HUES6 (cell line): ENCODE results near the gene ETFA.

Experiments
- H3K27ac ChIP-seq: 2 replicates; pipeline ENCODE4 v1.7.0; 2013; ENCODE audit warnings: low read depth, mild to moderate bottlenecking, low read length, inconsistent platforms
- H3K27me3 ChIP-seq: 2 replicates; pipeline ENCODE4 v1.6.1; 2013; ENCODE audit warnings: low read length; ENCODE audit not compliant: control insufficient read depth, insufficient read depth
- H3K36me3 ChIP-seq: 2 replicates; pipeline ENCODE4 v1.6.1; 2013; ENCODE audit warnings: low read length; ENCODE audit not compliant: control insufficient read depth, insufficient read depth
- H3K4me1 ChIP-seq: 2 replicates; pipeline ENCODE4 v1.6.1; 2013; ENCODE audit warnings: low read length; ENCODE audit not compliant: control insufficient read depth, insufficient read depth
- H3K4me3 ChIP-seq: 2 replicates; pipeline ENCODE4 v1.5.1; 2013; ENCODE audit warnings: low read depth, low read length
- H3K9ac ChIP-seq: one replicate; pipeline ENCODE4 v1.6.1; 2013; ENCODE audit warnings: mild to moderate bottlenecking, low read length
- H3K9me3 ChIP-seq: 2 replicates; pipeline ENCODE4 v1.6.1; 2013; ENCODE audit warnings: low read depth, low read length; ENCODE audit not compliant: control insufficient read depth, insufficient read depth

Gene ETFA

GRCh38 chr15:76311100-76311953, at the start of gene ETFA:
TSS of gene ETFA (minus strand) at chr15:76311469. CDS start at chr15:76311388, 81 bp downstream.
- Histone ChIP-seq H3K9ac (peak within 1 kb of the TSS; percentile 93), H3K9me3 (no peaks in the 10 kb centered on the region), H3K27me3 (no peaks in the 10 kb centered on the region), H3K4me1 (peaks cover 17% of the 10 kb centered on the region), H3K36me3 (no peaks in the 10 kb centered on the region), H3K27ac (peak within 1 kb of the TSS; percentile 69; the same call in 1 of the 2 replicates), H3K4me3 (peak within 1 kb of the TSS; percentile 96)

GRCh38 chr15:76360416-76360815, 49.1 kb upstream of the ETFA start:
- Histone ChIP-seq H3K36me3 (no peaks in the 10 kb centered on the region), H3K4me1 (no peaks in the 10 kb centered on the region), H3K27me3 (no peaks in the 10 kb centered on the region), H3K9me3 (no peaks in the 10 kb centered on the region), H3K27ac (no peak overlapping the region), H3K4me3 (no peak overlapping the region), H3K9ac (no peak overlapping the region)

GRCh38 chr15:76359152-76359551, 47.9 kb upstream of the ETFA start:
- Histone ChIP-seq H3K9ac (no peak overlapping the region), H3K4me3 (no peak overlapping the region)

DNA sequence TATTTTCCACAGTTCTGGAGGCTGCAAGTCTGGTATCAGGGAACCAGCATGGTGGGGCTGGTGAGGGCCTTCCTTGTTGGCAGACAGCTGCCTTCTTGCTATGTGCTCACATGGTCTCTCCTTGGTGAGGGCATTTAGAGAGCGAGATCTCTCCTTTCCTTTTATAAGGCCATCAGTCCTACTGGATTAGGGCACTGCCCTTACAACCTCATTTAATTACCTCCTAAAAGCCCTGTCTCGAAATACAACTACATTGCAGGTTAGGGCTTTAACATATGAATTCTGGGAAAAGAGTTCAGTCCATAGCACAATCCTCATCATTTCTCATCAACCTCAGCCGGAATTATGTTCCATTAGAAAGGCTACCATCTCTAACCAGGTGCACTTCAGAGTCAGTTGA, 47.2 kb upstream of the ETFA start:
- H3K27me3 ChIP-seq, result no peaks in the 10 kb centered on the region
- no peaks in the 10 kb centered on the region for H3K9me3 ChIP-seq
- no peaks in the 10 kb centered on the region for H3K36me3 ChIP-seq
- no peak overlapping the region for H3K4me3 ChIP-seq
- no peak overlapping the region for H3K27ac ChIP-seq
- no peak overlapping the region for H3K9ac ChIP-seq
- no peaks in the 10 kb centered on the region for H3K4me1 ChIP-seq

More at GRCh38 chr15:76359152-76359551, 47.9 kb upstream of the ETFA start:
- Histone ChIP-seq H3K27me3 (no peaks in the 10 kb centered on the region), H3K27ac (no peak overlapping the region), H3K9me3 (no peaks in the 10 kb centered on the region), H3K36me3 (no peaks in the 10 kb centered on the region), H3K4me1 (no peaks in the 10 kb centered on the region)

DNA sequence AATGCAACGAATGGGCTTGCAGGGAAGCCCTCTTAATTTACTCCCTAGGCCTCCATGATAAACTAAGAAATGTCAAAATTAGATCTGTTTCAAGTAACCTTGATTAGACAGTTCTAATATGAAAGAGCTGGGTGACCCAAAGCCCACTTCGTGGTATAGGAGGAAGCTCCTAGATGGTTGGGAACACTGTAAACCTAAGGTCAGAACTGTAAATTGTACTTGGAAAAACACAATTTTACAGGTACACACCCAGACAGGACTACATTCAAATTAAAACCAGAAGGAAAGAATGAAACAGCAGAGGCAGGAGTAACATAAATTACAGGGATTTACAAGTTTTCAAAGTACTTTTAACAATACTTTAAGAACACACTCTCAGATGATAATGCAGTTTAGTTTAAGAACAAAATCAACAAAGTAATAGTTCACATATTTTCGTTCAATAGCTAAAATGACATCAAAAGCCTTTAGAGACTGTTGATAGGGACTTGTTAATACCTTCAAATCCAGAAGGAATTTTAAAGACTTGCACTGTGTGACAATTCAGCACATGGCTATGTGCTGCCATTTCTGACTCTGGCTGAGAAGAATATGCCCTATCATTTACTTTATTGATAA, 43.7 kb upstream of the ETFA start:
- Histone ChIP-seq H3K36me3 (no peaks in the 10 kb centered on the region), H3K27ac (no peak overlapping the region), H3K9me3 (no peaks in the 10 kb centered on the region), H3K9ac (no peak overlapping the region), H3K4me3 (no peak overlapping the region), H3K4me1 (no peaks in the 10 kb centered on the region), H3K27me3 (peaks cover 17% of the 10 kb centered on the region)

- Histone ChIP-seq H3K27ac (no peak overlapping the region), H3K9ac (no peak overlapping the region), H3K4me1 (no peaks in the 10 kb centered on the region), H3K36me3 (no peaks in the 10 kb centered on the region), H3K4me3 (no peak overlapping the region), H3K27me3 (peaks cover 27% of the 10 kb centered on the region), H3K9me3 (no peaks in the 10 kb centered on the region)
Measured at GRCh38 chr15:76353903-76354302, 42.6 kb upstream of the ETFA start.

- no peak overlapping the region for H3K9ac ChIP-seq
- no peaks in the 10 kb centered on the region for H3K9me3 ChIP-seq
- no peaks in the 10 kb centered on the region for H3K4me1 ChIP-seq
- no peak overlapping the region for H3K4me3 ChIP-seq
- no peaks in the 10 kb centered on the region for H3K36me3 ChIP-seq
- H3K27ac ChIP-seq, result no peak overlapping the region
- H3K27me3 ChIP-seq, result peaks cover 35% of the 10 kb centered on the region
Measured at GRCh38 chr15:76353023-76353577, 41.8 kb upstream of the ETFA start.

GRCh38 chr15:76349301-76350070, 38.2 kb upstream of the ETFA start:
- Histone ChIP-seq H3K9me3 (no peaks in the 10 kb centered on the region), H3K27ac (no peak overlapping the region), H3K4me3 (no peak overlapping the region), H3K36me3 (no peaks in the 10 kb centered on the region), H3K4me1 (peaks cover 6% of the 10 kb centered on the region; the same call in 1 of the 2 replicates), H3K27me3 (peaks cover 71% of the 10 kb centered on the region), H3K9ac (no peak overlapping the region)

- no peak overlapping the region for H3K27ac ChIP-seq
- peak overlapping the region; percentile 64 for H3K4me3 ChIP-seq
- H3K27me3 ChIP-seq, result peaks cover 91% of the 10 kb centered on the region
- H3K36me3 ChIP-seq, result no peaks in the 10 kb centered on the region
- no peak overlapping the region for H3K9ac ChIP-seq
- peaks cover 10% of the 10 kb centered on the region; the same call in 1 of the 2 replicates for H3K4me1 ChIP-seq
- no peaks in the 10 kb centered on the region for H3K9me3 ChIP-seq
Measured at GRCh38 chr15:76347482-76348055, 36.3 kb upstream of the ETFA start.

DNA sequence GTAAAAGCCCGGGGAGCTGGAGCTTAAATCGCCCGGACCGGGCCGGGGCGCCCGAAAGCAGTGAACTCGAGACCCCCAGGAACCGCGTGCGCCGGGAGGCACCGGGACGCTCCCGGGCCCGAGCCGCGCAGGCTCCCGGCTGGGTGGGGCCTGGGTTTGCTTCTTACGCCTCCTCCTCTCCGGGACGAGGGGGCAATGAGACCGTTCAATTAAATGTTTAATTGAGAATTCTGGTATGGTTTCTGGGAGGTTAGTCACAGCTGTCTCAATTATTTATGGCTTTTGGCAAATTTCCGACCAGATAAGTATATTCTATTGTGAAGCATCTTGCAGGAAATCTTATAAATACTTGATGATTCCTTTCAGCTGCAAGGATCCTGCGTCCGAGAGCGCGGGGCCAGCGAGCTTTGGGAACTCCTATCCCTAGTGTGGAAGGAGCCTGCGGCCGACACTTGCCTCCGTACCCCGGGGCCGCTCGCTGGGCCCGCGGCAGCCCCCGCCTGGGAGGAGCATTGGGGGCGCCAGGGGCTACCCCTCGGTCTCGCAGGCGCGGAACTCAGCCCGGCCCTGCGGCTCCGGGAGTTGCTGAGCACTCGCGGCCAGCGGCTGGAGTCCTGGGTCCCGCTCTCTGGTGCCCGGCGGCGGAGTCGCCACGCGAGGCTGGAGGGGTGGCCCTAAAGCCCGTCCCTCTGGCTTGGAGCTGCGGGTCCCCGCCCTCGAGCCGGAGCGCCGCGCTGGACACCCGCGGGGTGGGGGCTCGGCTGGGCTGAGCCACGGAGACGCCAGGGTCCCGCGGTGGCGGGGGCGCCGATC, 35.6 kb upstream of the ETFA start:
- Histone ChIP-seq H3K4me1 (peaks cover 11% of the 10 kb centered on the region; the same call in 1 of the 2 replicates), H3K36me3 (no peaks in the 10 kb centered on the region), H3K27ac (no peak overlapping the region), H3K9ac (no peak overlapping the region), H3K4me3 (peak overlapping the region; percentile 64), H3K27me3 (peaks cover 96% of the 10 kb centered on the region), H3K9me3 (no peaks in the 10 kb centered on the region)
